Effector memory CD4-positive, alpha-beta T cell (primary cell): ENCODE results near the gene GCN1.

Source experiments
- DNase-seq, 3 donors: peaks; one replicate each; pipeline ENCODE4 v3.0.0-alpha.2; 2020
- H3K27ac ChIP-seq: 2 replicates; pipeline ENCODE4 v1.7.0; 2013; ENCODE audit warnings: mild to moderate bottlenecking, low read length, moderate library complexity; ENCODE audit not compliant: insufficient read depth, poor library complexity, severe bottlenecking
- H3K27me3 ChIP-seq: replicated peaks from 2 replicates; pipeline ENCODE4 v1.7.0; 2013; ENCODE audit warnings: mild to moderate bottlenecking, low read length; ENCODE audit not compliant: insufficient read depth, control insufficient read depth, poor library complexity, severe bottlenecking
- H3K36me3 ChIP-seq: 2 replicates; pipeline ENCODE4 v1.7.0; 2013; ENCODE audit warnings: mild to moderate bottlenecking, low read length, moderate library complexity; ENCODE audit not compliant: control insufficient read depth, insufficient read depth
- H3K4me1 ChIP-seq: 2 replicates; pipeline ENCODE4 v1.7.0; 2013; ENCODE audit warnings: low read length, mild to moderate bottlenecking; ENCODE audit not compliant: control insufficient read depth, insufficient read depth, poor library complexity, severe bottlenecking
- H3K4me3 ChIP-seq: 2 replicates; pipeline ENCODE4 v1.7.0; 2013; ENCODE audit warnings: low read length, low read depth, mild to moderate bottlenecking; ENCODE audit not compliant: insufficient read depth, poor library complexity, severe bottlenecking
- H3K9me3 ChIP-seq: 2 replicates; pipeline ENCODE4 v1.7.0; 2013; ENCODE audit warnings: mild to moderate bottlenecking, low read length, moderate library complexity; ENCODE audit not compliant: control insufficient read depth

Gene GCN1

GRCh38 chr12:120221576-120221900, 27.0 kb upstream of the GCN1 start:
- no peak for DNase-seq
- peaks cover 10% of the 10 kb centered on the region for H3K4me1 ChIP-seq
- H3K36me3 ChIP-seq = peaks cover 74% of the 10 kb centered on the region
- no peaks in the 10 kb centered on the region for H3K27me3 ChIP-seq
- no peaks in the 10 kb centered on the region for H3K9me3 ChIP-seq
- no peak overlapping the region for H3K27ac ChIP-seq
- H3K4me3 ChIP-seq = no peak overlapping the region

GRCh38 chr12:120220838-120221575, 26.5 kb upstream of the GCN1 start:
- H3K27me3 ChIP-seq = no peaks in the 10 kb centered on the region
- H3K9me3 ChIP-seq = no peaks in the 10 kb centered on the region
- DNase-seq = no peak
- H3K27ac ChIP-seq = no peak overlapping the region
- peaks cover 5% of the 10 kb centered on the region for H3K4me1 ChIP-seq
- peaks cover 76% of the 10 kb centered on the region for H3K36me3 ChIP-seq
- H3K4me3 ChIP-seq = no peak overlapping the region

GRCh38 chr12:120218680-120219606, 24.4 kb upstream of the GCN1 start:
- DNase-seq = no peak
- Histone ChIP-seq H3K4me1 (no peaks in the 10 kb centered on the region), H3K4me3 (no peak overlapping the region), H3K27ac (no peak overlapping the region), H3K9me3 (no peaks in the 10 kb centered on the region), H3K36me3 (peaks cover 85% of the 10 kb centered on the region), H3K27me3 (no peaks in the 10 kb centered on the region)

GRCh38 chr12:120216742-120217605, 22.5 kb upstream of the GCN1 start:
- DNase-seq = no peak
- peaks cover 85% of the 10 kb centered on the region for H3K36me3 ChIP-seq
- no peak overlapping the region for H3K4me3 ChIP-seq
- H3K27ac ChIP-seq = no peak overlapping the region
- H3K9me3 ChIP-seq = no peaks in the 10 kb centered on the region
- no peaks in the 10 kb centered on the region for H3K27me3 ChIP-seq
- no peaks in the 10 kb centered on the region for H3K4me1 ChIP-seq

GRCh38 chr12:120215766-120216735, 21.5 kb upstream of the GCN1 start:
- H3K36me3 ChIP-seq = peaks cover 85% of the 10 kb centered on the region
- no peaks in the 10 kb centered on the region for H3K27me3 ChIP-seq
- no peak overlapping the region for H3K27ac ChIP-seq
- H3K4me3 ChIP-seq = no peak overlapping the region
- no peaks in the 10 kb centered on the region for H3K4me1 ChIP-seq
- DNase-seq = no peak
- no peaks in the 10 kb centered on the region for H3K9me3 ChIP-seq

- Histone ChIP-seq H3K27ac (no peak overlapping the region), H3K36me3 (peaks cover 85% of the 10 kb centered on the region), H3K9me3 (no peaks in the 10 kb centered on the region), H3K4me3 (no peak overlapping the region), H3K27me3 (no peaks in the 10 kb centered on the region), H3K4me1 (no peaks in the 10 kb centered on the region)
- DNase-seq = no peak
Observed at GRCh38 chr12:120215357-120215735, 20.8 kb upstream of the GCN1 start.

GRCh38 chr12:120214626-120215356, 20.3 kb upstream of the GCN1 start:
- H3K27me3 ChIP-seq = no peaks in the 10 kb centered on the region
- DNase-seq = no peak
- no peak overlapping the region for H3K4me3 ChIP-seq
- no peaks in the 10 kb centered on the region for H3K9me3 ChIP-seq
- peaks cover 84% of the 10 kb centered on the region for H3K36me3 ChIP-seq
- no peaks in the 10 kb centered on the region for H3K4me1 ChIP-seq
- H3K27ac ChIP-seq = no peak overlapping the region

GRCh38 chr12:120213758-120214157, 19.2 kb upstream of the GCN1 start:
- H3K27ac ChIP-seq = no peak overlapping the region
- DNase-seq = no peak
- H3K36me3 ChIP-seq = peaks cover 74% of the 10 kb centered on the region

More at GRCh38 chr12:120213758-120214157, 19.2 kb upstream of the GCN1 start:
- H3K27me3 ChIP-seq = no peaks in the 10 kb centered on the region
- H3K4me1 ChIP-seq = no peaks in the 10 kb centered on the region
- H3K4me3 ChIP-seq = no peak overlapping the region
- no peaks in the 10 kb centered on the region for H3K9me3 ChIP-seq
